ENCODE data around the gene GUCD1. TPM values are rescaled to one million over a fixed set of nuclear protein-coding genes. Genes with fewer than 3 reads are reported as not detected.

The GUCD1 gene
- total RNA-seq, 1 donor from 2014 or later = 193 TPM

GRCh38 chr22:24503843-24504338 is 51.0 kb downstream of the GUCD1 start:
- peak in 1 of 2 donors; percentile 15 for DNase-seq (ENCODE audit: low read depth in 2 of 2)

- peak in 1 of 2 donors; percentile 68 for DNase-seq (ENCODE audit: low read depth in 2 of 2)
These were observed 51.6 kb downstream of the GUCD1 start for GRCh38 chr22:24503137-24503842.

- DNase-seq (ENCODE audit: low read depth in 2 of 2) = no peak
These were observed 52.4 kb downstream of the GUCD1 start for GRCh38 chr22:24502541-24502940.

GRCh38 chr22:24502034-24502433 is 52.9 kb downstream of the GUCD1 start:
- DNase-seq (ENCODE audit: low read depth in 2 of 2) = peak in 1 of 2 donors; percentile 53

- DNase-seq (ENCODE audit: low read depth in 2 of 2) = no peak
These were observed 53.5 kb downstream of the GUCD1 start for GRCh38 chr22:24501301-24502005.

- no peak for DNase-seq (ENCODE audit: low read depth in 2 of 2)
These were observed 54.6 kb downstream of the GUCD1 start for GRCh38 chr22:24500277-24500820.

- no peak for DNase-seq (ENCODE audit: low read depth in 2 of 2)
These were observed 55.1 kb downstream of the GUCD1 start for GRCh38 chr22:24499706-24500276.

GRCh38 chr22:24498824-24499223 is 56.1 kb downstream of the GUCD1 start:
- DNase-seq (ENCODE audit: low read depth in 2 of 2) = no peak

GRCh38 chr22:24497841-24498258 is 57.1 kb downstream of the GUCD1 start:
- DNase-seq (ENCODE audit: low read depth in 2 of 2) = no peak

GRCh38 chr22:24496661-24497060 is 58.3 kb downstream of the GUCD1 start:
- DNase-seq (ENCODE audit: low read depth in 2 of 2) = no peak

- no peak for DNase-seq (ENCODE audit: low read depth in 2 of 2)
These were observed 58.7 kb downstream of the GUCD1 start for GRCh38 chr22:24496234-24496633.

- no peak for DNase-seq (ENCODE audit: low read depth in 2 of 2)
These were observed 59.6 kb downstream of the GUCD1 start for GRCh38 chr22:24495365-24495675.

- DNase-seq (ENCODE audit: low read depth in 2 of 2) = no peak
These were observed 60.2 kb downstream of the GUCD1 start, which contains the start of gene UPB1 for GRCh38 chr22:24494528-24495364. TSS of gene UPB1 (plus strand) at chr22:24495332. CDS start at chr22:24495404, 72 bp downstream.

- no peak for DNase-seq (ENCODE audit: low read depth in 2 of 2)
These were observed 60.8 kb downstream of the GUCD1 start for GRCh38 chr22:24494167-24494527.

- DNase-seq (ENCODE audit: low read depth in 2 of 2) = no peak
These were observed 62.5 kb downstream of the GUCD1 start for GRCh38 chr22:24492391-24492790.

Other genes with a start within 250 kb of the GUCD1 start
- 2.7 and 3.0 TPM in 2 replicates for gene ADORA2A, start 127.5 kb downstream of the GUCD1 start, total RNA-seq
- gene UPB1, start 59.8 kb downstream of the GUCD1 start, total RNA-seq = under 0.01 TPM in 1 of 2 replicates, not detected in the other
- 185 TPM in 2 replicates for gene SNRPD3, start 861 bp upstream of the GUCD1 start, total RNA-seq
- 2.6 and 4.6 TPM in 2 replicates for gene LRRC75B, start 37.9 kb upstream of the GUCD1 start, total RNA-seq
- gene GGT1, start 48.1 kb upstream of the GUCD1 start, total RNA-seq = 6.9 and 23.0 TPM in 2 replicates
- gene PIWIL3, start 219.6 kb upstream of the GUCD1 start, total RNA-seq = under 0.01 and 0.13 TPM in 2 replicates